Measurements from ENCODE around the gene TAF1C.

GRCh38 chr16:84174396-84174795, 12.5 kb downstream of the TAF1C start:
- TF ChIP-seq CTCF (IDR thresholded peaks at IDR 0.05 in 2 of 3, conservative IDR thresholded peaks at IDR 0.05 in 1 of 3; ENCODE audit: control insufficient read depth in 2 of 3, extremely low read depth in 1 of 3, insufficient read depth in 1 of 3, low read depth in 3 of 3, low read length in 3 of 3) (no peak), POLR2A (IDR thresholded peaks at IDR 0.05; ENCODE audit: low read depth, low read length) (no peak), NFYB (IDR thresholded peaks at IDR 0.05; ENCODE audit: insufficient read depth, low read depth, low read length) (no peak), USF2 (IDR thresholded peaks at IDR 0.05; ENCODE audit: borderline replicate concordance, low read depth, low read length) (no peak), ATF3 (IDR thresholded peaks at IDR 0.05; ENCODE audit: borderline replicate concordance, extremely low read depth, low read depth, low read length) (no peak), TBL1XR1 (IDR thresholded peaks at IDR 0.05; ENCODE audit: low read depth, low read length) (no peak), EZH2 (IDR thresholded peaks at IDR 0.05; ENCODE audit: borderline replicate concordance, control insufficient read depth, low read depth, low read length) (no peak), HDAC2 (IDR thresholded peaks at IDR 0.05) (no peak), RAD21 (IDR thresholded peaks at IDR 0.05; ENCODE audit: insufficient read depth, low read depth, low read length) (no peak), YY1 (IDR thresholded peaks at IDR 0.05; ENCODE audit: low read depth, low read length) (no peak), REST (IDR thresholded peaks at IDR 0.05; ENCODE audit: low read depth, low read length) (no peak), ATF2 (IDR thresholded peaks at IDR 0.05; ENCODE audit: low read length) (no peak), NBN (IDR thresholded peaks at IDR 0.05) (no peak)
